ENCODE data around the gene DGAT2L6.

DNA sequence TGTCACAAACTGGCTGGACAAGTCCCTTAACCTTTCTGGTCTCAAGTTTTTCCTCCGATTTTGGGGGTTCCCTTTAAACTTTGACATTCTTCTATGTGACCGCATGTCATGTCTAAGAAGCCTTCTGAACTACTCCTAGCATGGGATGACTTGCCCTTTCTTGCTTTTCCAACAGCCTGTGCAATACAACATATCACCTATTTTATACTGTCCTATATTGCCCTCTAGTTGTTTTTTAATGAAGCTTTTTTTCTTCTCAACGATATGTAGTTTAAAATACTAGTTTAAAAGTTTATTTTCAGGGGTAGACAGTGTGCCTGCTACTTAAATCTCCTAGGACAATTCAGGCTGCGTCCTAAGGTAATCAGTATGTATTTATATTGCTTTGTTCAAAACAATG, 45.1 kb upstream of the DGAT2L6 start:
- TF ChIP-seq CTCF (conservative IDR thresholded peaks at IDR 0.05) (no peak), ZFX (IDR thresholded peaks at IDR 0.05) (no peak)

Measured in C4-2B (cell line).